Epithelial cell of proximal tubule (primary cell): ENCODE results near the gene GET4. TPM values are rescaled to one million over a fixed set of nuclear protein-coding genes. Genes with fewer than 3 reads are reported as not detected.
A peak's percentile ranks its signal among the peaks of the same experiment; 100 is the strongest.
"Not testable (repeated sequence)": the region's sequence is repeated elsewhere in the genome, so short reads cannot be mapped to it uniquely, and the experiment has no call there.

Experiments used
- DNase-seq: peaks from one replicate; pipeline ENCODE4 v3.0.0-alpha.2; 2011; ENCODE audit warnings: low read depth
- H3K4me3 ChIP-seq: 2 replicates; pipeline ENCODE4 v1.5.1; 2011; ENCODE audit warnings: low read depth, mild to moderate bottlenecking, low read length
- total RNA-seq: library from RNA; depleted of rRNA; stranded (reverse); fragments of >200 nt; gene quantifications from 2 replicates; pipeline ENCODE4 v1.2.3, GENCODE V29; 2015
- TF ChIP-seq, protein P1 (sequence below): conservative IDR thresholded peaks from 2 replicates; pipeline ENCODE4 v1.5.1; 2012; ENCODE audit warnings: low read depth, mild to moderate bottlenecking, low read length

GET4 gene
- total RNA-seq, 1 donor from 2014 or later: 32.6 TPM

DNA sequence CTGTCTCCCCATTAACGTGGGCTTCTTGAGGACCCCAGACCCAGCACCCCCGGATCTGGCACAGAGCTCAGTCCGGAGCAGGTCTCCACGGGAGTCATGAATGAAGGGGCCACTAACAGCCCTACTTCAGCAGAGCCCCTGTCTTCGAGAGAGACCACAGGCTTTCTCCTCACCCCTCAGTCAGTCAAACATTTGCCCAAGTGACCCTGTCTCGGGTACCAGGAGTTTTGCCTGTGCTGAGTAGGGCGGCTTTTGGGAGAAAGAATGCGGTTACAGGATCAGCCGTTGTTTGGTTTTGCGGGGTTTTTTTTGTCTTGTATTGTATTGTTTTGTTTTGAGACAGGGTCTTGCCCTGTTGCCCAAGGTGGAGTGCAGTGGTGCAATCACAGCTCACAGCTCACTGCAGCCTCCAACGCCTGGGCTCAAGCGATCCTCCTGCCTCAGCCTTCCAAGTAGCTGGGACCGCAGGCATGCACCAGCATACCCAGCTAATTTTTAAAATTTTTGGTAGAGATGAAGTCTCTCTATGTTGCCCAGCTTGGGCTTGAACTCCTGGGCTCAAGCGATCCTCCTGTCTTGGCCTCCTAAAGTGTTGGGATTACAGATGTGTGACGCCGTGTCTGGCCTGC is 61.6 kb downstream of the GET4 start:
- no peak for DNase-seq
- TF ChIP-seq, protein P1, sequence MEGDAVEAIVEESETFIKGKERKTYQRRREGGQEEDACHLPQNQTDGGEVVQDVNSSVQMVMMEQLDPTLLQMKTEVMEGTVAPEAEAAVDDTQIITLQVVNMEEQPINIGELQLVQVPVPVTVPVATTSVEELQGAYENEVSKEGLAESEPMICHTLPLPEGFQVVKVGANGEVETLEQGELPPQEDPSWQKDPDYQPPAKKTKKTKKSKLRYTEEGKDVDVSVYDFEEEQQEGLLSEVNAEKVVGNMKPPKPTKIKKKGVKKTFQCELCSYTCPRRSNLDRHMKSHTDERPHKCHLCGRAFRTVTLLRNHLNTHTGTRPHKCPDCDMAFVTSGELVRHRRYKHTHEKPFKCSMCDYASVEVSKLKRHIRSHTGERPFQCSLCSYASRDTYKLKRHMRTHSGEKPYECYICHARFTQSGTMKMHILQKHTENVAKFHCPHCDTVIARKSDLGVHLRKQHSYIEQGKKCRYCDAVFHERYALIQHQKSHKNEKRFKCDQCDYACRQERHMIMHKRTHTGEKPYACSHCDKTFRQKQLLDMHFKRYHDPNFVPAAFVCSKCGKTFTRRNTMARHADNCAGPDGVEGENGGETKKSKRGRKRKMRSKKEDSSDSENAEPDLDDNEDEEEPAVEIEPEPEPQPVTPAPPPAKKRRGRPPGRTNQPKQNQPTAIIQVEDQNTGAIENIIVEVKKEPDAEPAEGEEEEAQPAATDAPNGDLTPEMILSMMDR: no peak
- H3K4me3 ChIP-seq: no peak overlapping the region

DNA sequence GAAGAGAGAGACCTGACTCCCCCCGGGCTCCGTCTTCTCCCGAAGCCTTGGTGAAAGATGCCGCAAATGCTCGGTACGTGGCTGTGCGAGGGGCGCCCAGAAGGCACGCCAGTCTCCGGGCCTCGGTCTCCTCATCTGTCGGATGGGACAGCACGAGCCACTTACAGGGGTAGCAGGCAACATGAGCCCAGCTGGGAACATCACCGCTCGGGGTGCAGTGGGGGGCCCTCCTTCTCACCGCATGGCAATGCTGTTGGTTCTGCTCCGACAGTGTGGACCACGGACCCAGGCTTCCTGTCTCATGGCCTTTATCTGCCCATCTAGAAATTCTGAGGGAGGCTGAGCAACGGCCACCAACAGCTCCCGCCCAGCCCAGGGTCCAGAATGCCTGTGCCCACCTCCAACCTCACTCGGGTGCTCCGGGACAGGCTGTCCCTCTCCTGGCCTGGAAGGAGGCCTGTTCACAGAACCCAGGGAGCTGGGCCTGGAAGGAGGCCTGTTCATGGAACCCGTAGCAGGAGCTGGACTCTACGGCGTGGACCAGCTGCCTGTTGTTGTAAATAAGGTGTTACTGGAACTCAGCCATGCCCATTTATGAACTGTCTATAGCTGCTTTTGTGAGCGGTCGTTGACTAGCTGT is 62.3 kb downstream of the GET4 start:
- DNase-seq: no peak
- H3K4me3 ChIP-seq: no peak overlapping the region
- TF ChIP-seq, protein P1: no peak

DNA sequence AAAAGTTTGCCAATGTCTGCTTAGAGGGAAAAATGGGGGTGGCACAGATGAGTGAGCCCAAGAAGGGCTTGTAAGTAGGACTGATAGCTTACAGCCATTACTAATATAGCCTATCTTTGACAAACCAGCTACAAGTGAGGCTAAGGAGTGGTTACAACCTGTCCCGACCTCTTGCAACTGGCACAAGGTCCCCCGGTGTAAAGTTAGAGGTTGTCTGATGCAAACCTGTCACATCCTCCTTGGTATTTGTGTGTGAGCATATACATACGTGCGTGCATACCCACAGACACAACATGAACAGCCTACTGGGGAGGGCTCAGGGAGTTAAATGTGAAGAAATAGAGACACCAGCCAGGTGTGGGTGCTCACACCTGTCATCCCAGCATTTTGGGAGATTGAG is 63.5 kb downstream of the GET4 start:
- TF ChIP-seq, protein P1: no peak
- no peak overlapping the region for H3K4me3 ChIP-seq
- no peak for DNase-seq

DNA sequence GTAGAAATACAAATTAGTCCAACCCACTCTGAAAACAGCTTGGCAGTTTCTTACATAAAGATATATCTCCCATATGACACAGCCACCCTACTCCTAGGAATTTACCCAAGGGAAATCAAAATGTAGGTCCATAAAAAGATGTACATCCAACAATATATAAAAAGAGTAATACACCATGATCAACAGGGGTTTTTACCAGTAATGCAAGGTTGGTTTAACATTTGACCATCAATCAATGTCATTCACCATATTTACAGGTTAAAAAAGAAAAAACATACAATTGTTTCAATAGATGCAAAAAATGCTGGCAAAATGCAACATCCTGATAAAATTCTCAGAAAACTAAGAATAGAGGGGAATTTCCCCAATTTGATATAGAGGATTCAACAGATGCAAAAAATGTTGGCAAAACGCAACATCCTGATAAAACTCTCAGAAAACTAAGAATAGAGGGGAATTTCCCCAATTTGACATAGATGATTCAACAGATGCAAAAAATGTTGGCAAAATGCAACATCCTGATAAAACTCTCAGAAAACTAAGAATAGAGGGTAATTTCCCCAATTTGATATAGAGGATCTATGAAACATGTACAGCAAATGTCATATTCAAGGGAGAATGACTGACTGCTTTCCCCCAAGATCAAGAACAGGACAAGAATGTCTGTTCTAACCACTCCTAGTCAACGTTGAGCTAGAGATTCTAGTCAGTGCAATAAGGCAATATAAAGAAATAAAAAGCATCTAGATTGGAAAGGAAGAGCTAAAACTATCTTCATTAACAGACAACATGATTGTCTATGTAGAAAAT is 64.5 kb downstream of the GET4 start:
- no peak overlapping the region for H3K4me3 ChIP-seq
- DNase-seq: no peak
- TF ChIP-seq, protein P1: no peak

DNA sequence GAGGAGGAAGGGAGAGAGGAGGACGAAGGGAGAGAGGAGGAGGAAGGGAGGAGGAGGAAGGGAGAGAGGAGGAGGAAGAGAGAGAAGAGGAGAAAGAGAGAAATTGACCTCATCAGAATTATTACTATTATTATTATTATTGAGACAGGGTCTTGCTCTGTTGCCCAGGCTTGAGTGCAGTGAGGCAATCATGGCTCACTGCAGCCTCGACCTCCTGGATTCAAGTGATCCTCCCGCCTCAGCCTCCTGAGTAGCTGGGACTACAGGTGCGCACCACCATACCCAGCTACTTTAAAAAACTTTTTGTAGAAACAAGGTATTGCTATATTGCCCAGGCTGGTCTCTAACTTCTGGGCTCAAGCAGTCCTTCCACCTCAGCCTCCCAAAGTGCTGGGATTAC is 67.4 kb downstream of the GET4 start:
- H3K4me3 ChIP-seq, DNase-seq: not testable (repeated sequence)

DNA sequence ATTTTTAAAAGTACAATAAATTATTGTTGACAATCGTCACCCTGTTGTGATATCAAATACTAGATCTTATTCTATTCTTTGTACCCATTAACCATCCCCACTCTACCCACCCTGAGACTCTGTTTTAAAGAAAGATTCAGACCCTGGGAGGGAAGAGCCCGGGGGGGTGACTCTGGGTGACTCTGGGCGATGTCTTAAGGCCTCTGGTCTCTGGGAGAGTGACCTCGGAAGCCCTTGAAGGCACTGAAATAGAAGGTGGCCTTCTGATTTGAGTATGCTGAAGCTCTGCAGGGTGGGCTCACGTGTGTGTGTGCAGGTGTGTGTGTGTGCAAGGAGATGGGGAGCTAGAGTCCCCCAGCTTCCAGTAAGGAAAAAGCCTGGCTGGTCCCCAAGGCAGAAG is 68.4 kb downstream of the GET4 start:
- no peak for DNase-seq
- H3K4me3 ChIP-seq: no peak overlapping the region
- TF ChIP-seq, protein P1: no peak

DNA sequence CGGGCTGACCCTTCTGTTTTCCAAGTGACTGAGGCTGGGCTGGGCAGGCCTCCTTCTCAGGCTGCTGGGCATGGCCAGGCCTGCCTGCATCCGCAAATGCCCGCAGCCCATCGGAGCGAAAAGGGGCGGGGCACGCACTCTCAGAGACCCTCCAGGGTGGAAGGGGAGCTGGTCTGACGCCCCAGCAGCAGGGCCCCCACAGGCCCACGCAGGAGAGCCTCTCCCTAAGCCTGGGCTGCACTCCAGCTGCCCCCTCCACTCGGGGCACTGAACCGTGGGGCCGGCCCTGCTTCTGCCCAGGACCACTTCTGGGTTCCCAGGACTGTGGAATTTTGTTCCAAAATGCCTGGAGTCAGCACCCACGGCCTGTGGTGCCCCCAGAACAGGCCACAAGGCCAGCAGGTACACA is 68.8 kb downstream of the GET4 start:
- TF ChIP-seq, protein P1: no peak
- peak overlapping the region; percentile 8 for H3K4me3 ChIP-seq
- DNase-seq: no peak
